Fibroblast of lung (primary cell): ENCODE results near the gene IFIH1.

Source experiments
- EZH2 ChIP-seq: IDR thresholded peaks from 2 replicates; pipeline ENCODE4 v1.5.1; 2012; ENCODE audit warnings: low read length, control low read depth, mild to moderate bottlenecking; ENCODE audit errors: missing control alignments
- TF ChIP-seq, protein P1 (sequence below), 2 donors: IDR thresholded peaks in 1 of 2; conservative IDR thresholded peaks in 1 of 2; 1 replicate in 1 of 2; 2 replicates in 1 of 2; pipeline ENCODE4 v1.5.1; 2011 to 2012; ENCODE audit warnings: low read length in 2 of 2, control low read depth in 1 of 2, inconsistent platforms in 1 of 2, low read depth in 1 of 2, mild to moderate bottlenecking in 1 of 2

DNA sequence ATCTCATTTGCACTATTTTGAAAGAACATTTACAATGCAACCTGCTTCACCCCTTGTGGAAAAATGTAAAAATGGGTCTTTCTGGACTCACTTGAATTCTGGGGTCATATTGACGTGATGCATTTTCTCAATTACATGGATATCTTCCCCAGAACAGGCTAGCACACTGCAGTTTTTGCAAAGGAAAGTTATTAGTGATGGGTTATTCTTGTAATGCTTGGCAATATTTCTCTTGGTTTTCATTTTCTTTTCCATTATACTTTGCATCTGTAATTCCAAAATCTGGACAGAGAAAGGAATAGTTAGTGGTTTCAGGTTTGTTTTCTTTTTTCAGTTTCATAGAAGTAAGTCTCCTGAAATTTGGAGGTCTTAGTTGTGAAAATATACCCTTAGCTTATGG lies 50.5 kb downstream of the IFIH1 start:
- no peak for TF ChIP-seq EZH2
- TF ChIP-seq, protein P1, sequence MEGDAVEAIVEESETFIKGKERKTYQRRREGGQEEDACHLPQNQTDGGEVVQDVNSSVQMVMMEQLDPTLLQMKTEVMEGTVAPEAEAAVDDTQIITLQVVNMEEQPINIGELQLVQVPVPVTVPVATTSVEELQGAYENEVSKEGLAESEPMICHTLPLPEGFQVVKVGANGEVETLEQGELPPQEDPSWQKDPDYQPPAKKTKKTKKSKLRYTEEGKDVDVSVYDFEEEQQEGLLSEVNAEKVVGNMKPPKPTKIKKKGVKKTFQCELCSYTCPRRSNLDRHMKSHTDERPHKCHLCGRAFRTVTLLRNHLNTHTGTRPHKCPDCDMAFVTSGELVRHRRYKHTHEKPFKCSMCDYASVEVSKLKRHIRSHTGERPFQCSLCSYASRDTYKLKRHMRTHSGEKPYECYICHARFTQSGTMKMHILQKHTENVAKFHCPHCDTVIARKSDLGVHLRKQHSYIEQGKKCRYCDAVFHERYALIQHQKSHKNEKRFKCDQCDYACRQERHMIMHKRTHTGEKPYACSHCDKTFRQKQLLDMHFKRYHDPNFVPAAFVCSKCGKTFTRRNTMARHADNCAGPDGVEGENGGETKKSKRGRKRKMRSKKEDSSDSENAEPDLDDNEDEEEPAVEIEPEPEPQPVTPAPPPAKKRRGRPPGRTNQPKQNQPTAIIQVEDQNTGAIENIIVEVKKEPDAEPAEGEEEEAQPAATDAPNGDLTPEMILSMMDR (conservative IDR thresholded peaks at IDR 0.05 in 1 of 2, IDR thresholded peaks at IDR 0.05 in 1 of 2; ENCODE audit: low read depth in 1 of 2, low read length in 2 of 2): no peak
